ENCODE data around the gene SNAP23. TPM values are rescaled to one million over a fixed set of nuclear protein-coding genes. Genes with fewer than 3 reads are reported as not detected.

Gene SNAP23
- total RNA-seq, 4 donors from 2014 or later = 55.7 to 76.9 (median 69.6) TPM

Other genes with a start within 250 kb of the SNAP23 start
- gene GANC, start 222.4 kb upstream of the SNAP23 start, total RNA-seq = 10 to 100 TPM; 19.9 to 49.4 (median 22.2) TPM
- 100 to 1,000 TPM; 106 to 187 (median 125) TPM for gene TMEM87A, start 222.2 kb upstream of the SNAP23 start, total RNA-seq
- 1 to 10 TPM; 3.0 to 6.8 (median 4.0) TPM for gene CAPN3, start 136.1 kb upstream of the SNAP23 start, total RNA-seq
- 10 to 100 TPM; 42.9 to 54.8 (median 50.3) TPM for gene ZNF106, start 4.5 kb upstream of the SNAP23 start, total RNA-seq
- 10 to 100 TPM; 17.1 to 21.2 (median 18.6) TPM for gene LRRC57, start 53.2 kb downstream of the SNAP23 start, total RNA-seq
- 10 to 100 TPM; 20.6 to 32.3 (median 25.2) TPM for gene HAUS2, start 53.2 kb downstream of the SNAP23 start, total RNA-seq
- gene STARD9, start 80.0 kb downstream of the SNAP23 start, total RNA-seq = 10 to 100 TPM in 2 of 4 donors, 1 to 10 TPM in 2; 6.4 to 23.4 (median 10.1) TPM
- 10 to 100 TPM in 3 of 4 donors, 1 to 10 TPM in 1; 9.4 to 15.9 (median 12.6) TPM for gene CDAN1, start 241.5 kb downstream of the SNAP23 start, total RNA-seq